ENCODE data around the gene ST6GALNAC4. TPM values are rescaled to one million over a fixed set of nuclear protein-coding genes. Genes with fewer than 3 reads are reported as not detected.

Gene ST6GALNAC4
- total and polyA plus RNA-seq, 9 of the 15 experiments (the other 6 are each of a cell fraction or from before 2014, with no cell fraction given): 2.6 to 43.1 (median 15.4) TPM

GRCh38 chr9:127927201-127927987 is 10.6 kb upstream of the ST6GALNAC4 start (continued):
- peak; percentile 16 for TF ChIP-seq PRDM10 (IDR thresholded peaks at IDR 0.05; ENCODE audit: partially characterized antibody)
- no peak for TF ChIP-seq DPF2 (IDR thresholded peaks at IDR 0.05)
- TF ChIP-seq ETV6 (IDR thresholded peaks at IDR 0.05; ENCODE audit: borderline replicate concordance in 1 of 2, low read depth in 2 of 2, low read length in 1 of 2): no peak
- no peak for TF ChIP-seq ETV6 (CRISPR knock-in tag; IDR thresholded peaks at IDR 0.05; ENCODE audit: borderline replicate concordance)
- no peak for TF ChIP-seq EWSR1 (IDR thresholded peaks at IDR 0.05; ENCODE audit: borderline replicate concordance, low read depth, partially characterized antibody)
- no peak for TF ChIP-seq MBD2 (IDR thresholded peaks at IDR 0.05; ENCODE audit: borderline replicate concordance, low read depth)
- TF ChIP-seq TSC22D4 (tag; IDR thresholded peaks at IDR 0.05): no peak
- TF ChIP-seq HOMEZ (CRISPR knock-in tag; IDR thresholded peaks at IDR 0.05): no peak
- TF ChIP-seq ZKSCAN8 (CRISPR knock-in tag; IDR thresholded peaks at IDR 0.05): no peak
- no peak for TF ChIP-seq ZBTB2 (IDR thresholded peaks at IDR 0.05)
- TF ChIP-seq ZKSCAN1 (IDR thresholded peaks at IDR 0.05; ENCODE audit: low read depth, low read length): no peak
- no peak for TF ChIP-seq YY1 (IDR thresholded peaks at IDR 0.05; ENCODE audit: borderline replicate concordance in 1 of 3, control insufficient read depth in 1 of 3, extremely low read depth in 1 of 3, insufficient read depth in 3 of 3, insufficient read length in 1 of 3, insufficient replicate concordance in 2 of 3, low read depth in 1 of 3, low read length in 2 of 3)
- TF ChIP-seq RFX5 (IDR thresholded peaks at IDR 0.05; ENCODE audit: low read depth, low read length): no peak
- TF ChIP-seq ZBTB8A (IDR thresholded peaks at IDR 0.05; ENCODE audit: partially characterized antibody): no peak
- no peak for TF ChIP-seq SMARCA5 (IDR thresholded peaks at IDR 0.05)
- no peak for TF ChIP-seq MTA3 (IDR thresholded peaks at IDR 0.05; ENCODE audit: borderline replicate concordance)
- TF ChIP-seq ARID2 (IDR thresholded peaks at IDR 0.05): no peak
- TF ChIP-seq CHD1 (IDR thresholded peaks at IDR 0.05; ENCODE audit: low read length): peak; percentile 34
- TF ChIP-seq RFX7 (CRISPR knock-in tag; IDR thresholded peaks at IDR 0.05): no peak
- no peak for TF ChIP-seq EHMT2 (IDR thresholded peaks at IDR 0.05)
- TF ChIP-seq GTF2A2 (tag; IDR thresholded peaks at IDR 0.05): no peak
- no peak for TF ChIP-seq RNF2 (IDR thresholded peaks at IDR 0.05)
- TF ChIP-seq KHSRP (IDR thresholded peaks at IDR 0.05): no peak
- TF ChIP-seq LCOR (CRISPR knock-in tag; IDR thresholded peaks at IDR 0.05): 0 out of 2 replicates have a peak, but pooled peaks have one; percentile 23
